HG02852 (cell line): Measurements from ENCODE around the gene ZFP28.
A peak's percentile ranks its signal among the peaks of the same experiment; 100 is the strongest.

Source experiments
- ATAC-seq: cut with Tn5 transposase; IDR thresholded peaks from one replicate; pipeline ENCODE4 v1.9.1; 2021; ENCODE audit warnings: mild to moderate bottlenecking, moderate library complexity; ENCODE audit not compliant: unreplicated experiment

ZFP28 gene

DNA sequence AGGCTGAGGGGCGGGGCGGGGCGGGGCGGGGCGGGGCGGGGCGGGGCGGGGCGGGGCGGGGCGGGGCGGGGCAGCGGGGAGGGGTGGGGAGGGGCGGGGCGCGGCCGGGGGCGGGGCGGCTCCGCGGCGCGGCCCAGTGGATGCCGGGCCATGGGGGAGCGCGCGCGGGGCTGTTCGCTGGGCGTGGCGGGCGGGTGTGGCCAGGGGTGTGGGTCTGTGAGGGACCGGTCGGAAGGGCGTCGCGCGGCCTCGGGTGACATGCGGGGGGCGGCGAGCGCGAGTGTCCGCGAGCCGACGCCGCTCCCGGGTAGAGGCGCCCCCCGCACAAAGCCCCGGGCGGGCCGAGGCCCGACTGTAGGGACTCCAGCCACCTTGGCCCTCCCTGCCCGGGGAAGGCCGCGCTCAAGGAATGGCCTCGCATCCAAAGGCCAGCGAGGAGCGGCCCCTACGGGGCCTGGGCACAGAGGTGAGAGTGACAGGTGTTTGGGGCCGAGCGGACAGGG is at the start of gene ZFP28:
TSS of gene ZFP28 (plus strand) at position 188 of the 503 bp plus-strand sequence. CDS start at position 259, 71 bp downstream.
- peak; percentile 59 for ATAC-seq

GRCh38 chr19:56491399-56491798 is 47.3 kb upstream of the ZFP28 start:
- no peak for ATAC-seq

- no peak for ATAC-seq
Measured at GRCh38 chr19:56504581-56504980, 34.2 kb upstream of the ZFP28 start.

DNA sequence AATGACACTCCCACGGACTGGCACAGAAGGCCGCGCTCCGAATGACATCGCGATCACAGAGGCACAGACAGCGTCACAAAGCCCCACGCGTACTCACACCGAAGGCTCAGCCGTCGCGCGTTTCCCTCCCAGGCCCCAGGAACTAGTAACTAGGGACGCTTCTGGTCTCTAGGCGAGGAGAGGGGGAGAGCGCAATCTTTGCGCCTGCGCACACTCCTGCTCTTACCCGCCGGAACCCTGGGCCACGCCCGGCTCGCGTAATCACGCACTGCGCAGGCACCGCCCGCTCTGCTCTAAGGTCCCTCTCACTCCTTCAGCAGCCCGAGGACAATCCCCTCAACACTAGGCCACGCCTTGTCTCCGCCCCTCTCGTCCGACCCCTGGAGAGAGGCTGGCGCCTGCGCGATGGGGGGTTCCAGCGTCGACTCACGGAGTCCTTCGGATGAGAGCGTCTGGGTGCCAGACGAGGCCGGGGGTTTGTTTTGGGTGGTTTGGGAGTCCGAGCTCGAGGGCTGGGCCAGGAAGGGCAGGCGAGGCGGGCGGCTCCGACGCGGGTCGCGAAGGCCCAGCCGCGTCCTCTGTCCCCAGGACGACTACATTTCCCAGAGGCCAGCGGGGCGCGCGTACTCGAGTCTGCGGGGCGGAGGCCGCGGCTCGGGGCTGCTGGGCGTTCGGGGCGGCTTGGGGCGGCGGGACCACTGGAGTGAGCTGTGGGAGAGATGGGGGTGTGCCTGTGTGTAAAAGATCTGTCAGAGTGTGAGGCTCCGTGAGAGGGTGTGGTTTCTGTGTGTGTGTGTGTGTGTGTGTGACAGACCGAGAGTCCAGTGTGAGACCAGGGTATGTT is 31.1 kb upstream of the ZFP28 start, which contains the start of gene ZNF471:
TSS of gene ZNF471 (plus strand) at position 410 of the 844 bp plus-strand sequence. CDS start 3,717 bp downstream, outside the sequence.
- ATAC-seq = peak; percentile 72

DNA sequence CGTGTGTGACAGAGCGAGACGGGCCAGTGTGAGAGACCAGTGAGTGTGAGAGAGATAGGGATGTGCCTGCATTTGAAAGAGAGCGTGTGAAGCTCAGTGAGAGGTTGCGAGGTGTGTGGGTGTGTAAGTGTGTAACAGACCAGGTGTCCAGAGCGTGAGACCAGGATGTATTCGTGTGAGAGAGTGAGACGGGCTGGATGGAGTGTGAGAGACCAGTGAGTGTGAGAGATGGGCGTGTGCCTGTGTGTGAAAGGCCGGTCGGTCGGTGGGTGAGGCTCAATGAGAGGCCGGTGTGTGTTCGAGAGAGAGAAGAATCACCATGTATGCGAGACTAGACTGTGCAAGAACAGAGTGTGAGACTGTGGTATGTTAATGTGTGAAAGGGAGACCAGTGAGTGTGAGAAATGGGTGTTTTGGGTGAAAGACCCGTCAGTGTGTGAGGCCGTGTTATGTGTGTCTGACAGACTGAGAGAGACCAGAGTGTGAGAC is 30.4 kb upstream of the ZFP28 start:
- no peak for ATAC-seq

- no peak for ATAC-seq
Measured at GRCh38 chr19:56525214-56525860, 13.4 kb upstream of the ZFP28 start.

GRCh38 chr19:56537442-56537841 is 1.3 kb upstream of the ZFP28 start:
- ATAC-seq = no peak

- ATAC-seq = peak; percentile 94
Measured at GRCh38 chr19:56538254-56538760, 441 bp upstream of the ZFP28 start.

- ATAC-seq = no peak
Measured at GRCh38 chr19:56543776-56544175, 5.0 kb downstream of the ZFP28 start.

DNA sequence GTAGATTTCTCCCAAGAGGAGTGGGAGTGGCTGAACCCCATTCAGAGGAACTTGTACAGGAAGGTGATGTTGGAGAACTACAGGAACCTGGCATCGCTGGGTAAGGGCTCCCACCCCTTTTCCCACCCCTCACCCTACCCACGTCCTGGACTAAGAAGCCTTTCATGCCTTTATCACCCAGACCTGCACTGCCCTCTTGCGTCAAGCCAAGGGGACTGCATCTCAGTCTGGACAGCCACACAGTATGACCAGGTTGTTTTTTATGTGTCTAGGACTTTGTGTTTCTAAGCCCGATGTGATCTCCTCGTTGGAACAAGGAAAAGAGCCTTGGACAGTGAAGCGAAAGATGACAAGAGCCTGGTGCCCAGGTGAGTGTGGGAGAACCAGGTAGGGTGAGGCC is 8.8 kb downstream of the ZFP28 start:
- no peak for ATAC-seq

GRCh38 chr19:56554272-56554869 is 15.6 kb downstream of the ZFP28 start:
- ATAC-seq = no peak

GRCh38 chr19:56562766-56563165 is 24.0 kb downstream of the ZFP28 start:
- no peak for ATAC-seq

GRCh38 chr19:56566904-56567273 is 28.1 kb downstream of the ZFP28 start:
- ATAC-seq = peak; percentile 29

- peak; percentile 98 for ATAC-seq
Measured at GRCh38 chr19:56567274-56568120, 28.7 kb downstream of the ZFP28 start, which contains the start of gene ZNF470. Gene ZNF470, plus strand, starts transcription at chr19:56567468. Its CDS starts 2,844 bp downstream, at chr19:56570312.

GRCh38 chr19:56572589-56572988 is 33.8 kb downstream of the ZFP28 start:
- ATAC-seq = no peak

GRCh38 chr19:56573914-56574313 is 35.2 kb downstream of the ZFP28 start:
- ATAC-seq = no peak

- no peak for ATAC-seq
Measured at GRCh38 chr19:56577719-56578602, 39.2 kb downstream of the ZFP28 start.

GRCh38 chr19:56594446-56594782 is 55.7 kb downstream of the ZFP28 start:
- no peak for ATAC-seq
